NCI-H2107 treated with DMSO at 0.1 percent for 48 hours (cell line): Measurements from ENCODE around the gene CRYGN.

Experiments used
- DNase-seq: peaks from one replicate; lab custom pipeline; 2025; ENCODE audit not compliant: unreplicated experiment; lab: John Stamatoyannopoulos, UW

CRYGN gene

DNA sequence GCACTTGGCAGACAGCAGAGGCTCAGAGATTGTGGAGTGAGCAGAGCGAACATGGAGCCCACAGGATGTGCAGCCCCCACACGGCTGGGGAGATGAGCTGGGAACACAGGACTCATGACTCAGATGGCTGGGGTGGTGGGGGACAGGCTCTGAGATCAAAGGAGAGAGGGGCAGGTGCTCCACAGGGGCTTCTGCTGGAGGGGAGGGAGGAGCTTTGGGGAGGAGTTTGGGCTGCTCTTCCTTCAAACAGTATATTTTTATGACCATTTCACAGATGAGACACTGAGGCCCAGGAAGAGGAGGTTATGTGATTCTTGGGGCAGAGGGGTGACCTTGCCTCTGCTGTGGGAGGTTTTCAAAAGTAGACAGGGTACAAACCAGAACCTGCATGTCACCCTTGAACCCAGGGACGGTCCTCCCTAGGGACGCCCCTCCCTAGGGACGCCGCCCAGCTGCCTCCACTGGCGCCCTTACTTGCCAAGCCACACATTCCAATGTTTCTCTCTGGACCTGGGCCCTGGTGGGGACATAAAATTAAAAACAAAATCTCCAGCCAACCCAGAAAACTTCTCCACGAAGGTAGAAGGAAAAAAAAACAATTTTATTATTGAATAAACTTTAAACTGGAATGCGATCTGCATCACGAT, 981 bp upstream of the CRYGN start:
- no peak for DNase-seq

DNA sequence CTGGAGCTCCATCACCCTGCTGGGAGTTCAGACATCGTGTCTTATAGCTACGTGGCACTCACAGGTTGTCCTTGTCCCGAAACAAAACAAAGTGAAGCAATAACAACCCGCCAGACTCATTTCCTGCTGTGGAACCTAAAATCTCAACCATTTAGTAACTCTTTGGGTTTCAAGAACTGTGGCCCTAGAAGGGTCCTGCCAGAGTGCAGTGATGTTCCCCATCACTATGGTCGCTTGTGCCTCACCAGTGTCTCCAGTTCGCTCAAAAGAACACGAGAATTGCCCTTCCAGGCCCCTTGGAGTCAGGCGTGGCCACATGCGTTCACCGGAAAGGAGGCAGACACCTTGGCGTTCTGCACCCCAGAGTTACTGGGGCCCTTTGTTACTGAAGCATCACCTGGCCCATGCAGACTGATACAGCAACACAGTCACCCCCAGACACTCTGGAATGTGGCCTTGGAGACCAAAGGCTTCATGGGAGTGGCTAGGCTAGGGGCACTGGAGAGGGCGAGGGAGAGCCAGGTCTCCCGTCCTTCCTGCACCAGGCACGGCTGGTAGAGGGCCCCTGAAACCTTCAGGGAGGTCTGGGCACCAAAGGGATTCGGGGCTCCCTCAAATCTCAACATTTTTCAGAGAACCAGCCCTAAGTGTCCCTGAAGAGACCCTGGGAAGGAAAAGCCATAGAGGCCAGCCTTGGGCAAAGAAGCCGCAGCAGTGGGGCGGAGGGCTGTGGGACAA, 908 bp downstream of the CRYGN start:
- no peak for DNase-seq

DNA sequence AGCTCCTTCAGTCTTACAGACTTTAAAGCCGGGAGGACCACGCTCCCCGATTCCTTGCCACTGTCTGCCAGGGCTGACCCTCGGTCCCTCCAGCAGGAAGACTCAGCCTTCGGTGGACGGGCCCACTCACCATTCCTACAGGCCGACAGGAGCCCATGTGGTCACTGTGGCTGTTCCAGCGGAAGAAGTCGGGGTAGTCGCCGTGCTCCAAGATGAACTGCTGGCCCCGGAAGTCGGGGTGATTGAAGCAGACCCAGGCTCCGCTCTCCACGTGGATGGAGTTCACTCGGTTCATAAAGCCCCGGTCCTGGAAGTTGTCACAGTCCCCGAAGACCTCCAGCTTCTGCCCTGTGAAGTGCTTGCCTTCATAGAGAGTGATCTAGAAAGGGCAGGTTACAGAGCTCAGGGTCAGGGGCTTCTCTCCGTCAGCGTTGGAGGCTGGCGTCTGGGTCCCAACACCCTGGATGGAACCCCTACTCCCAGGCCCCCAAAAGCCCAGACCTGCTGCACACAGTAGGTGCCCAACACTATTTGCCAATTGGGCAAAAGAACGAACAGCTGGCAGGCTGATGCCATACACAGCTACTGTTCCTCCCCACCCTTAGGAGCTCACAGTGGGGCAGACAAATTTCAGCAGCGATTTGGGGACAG, 1.9 kb downstream of the CRYGN start:
- no peak for DNase-seq

DNA sequence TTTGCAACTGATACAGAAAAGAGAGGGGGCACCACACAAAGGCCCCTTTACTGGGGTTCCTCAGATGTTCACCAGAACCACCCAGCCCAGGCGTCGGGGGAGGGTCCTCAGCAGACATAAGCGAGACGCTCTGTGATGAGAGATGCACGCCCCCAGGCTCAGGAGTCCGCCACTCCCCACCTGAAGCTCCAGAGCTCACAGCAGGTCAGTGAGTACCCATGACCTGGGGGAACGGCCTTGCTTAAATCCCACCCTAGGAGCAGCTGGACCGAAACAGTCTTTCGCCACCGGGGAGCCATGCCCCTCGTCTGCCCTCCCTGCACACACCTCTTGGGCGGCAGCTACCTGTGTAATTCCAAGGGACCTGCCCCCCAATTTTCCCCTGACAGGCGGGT, 2.8 kb downstream of the CRYGN start:
- DNase-seq = no peak

DNA sequence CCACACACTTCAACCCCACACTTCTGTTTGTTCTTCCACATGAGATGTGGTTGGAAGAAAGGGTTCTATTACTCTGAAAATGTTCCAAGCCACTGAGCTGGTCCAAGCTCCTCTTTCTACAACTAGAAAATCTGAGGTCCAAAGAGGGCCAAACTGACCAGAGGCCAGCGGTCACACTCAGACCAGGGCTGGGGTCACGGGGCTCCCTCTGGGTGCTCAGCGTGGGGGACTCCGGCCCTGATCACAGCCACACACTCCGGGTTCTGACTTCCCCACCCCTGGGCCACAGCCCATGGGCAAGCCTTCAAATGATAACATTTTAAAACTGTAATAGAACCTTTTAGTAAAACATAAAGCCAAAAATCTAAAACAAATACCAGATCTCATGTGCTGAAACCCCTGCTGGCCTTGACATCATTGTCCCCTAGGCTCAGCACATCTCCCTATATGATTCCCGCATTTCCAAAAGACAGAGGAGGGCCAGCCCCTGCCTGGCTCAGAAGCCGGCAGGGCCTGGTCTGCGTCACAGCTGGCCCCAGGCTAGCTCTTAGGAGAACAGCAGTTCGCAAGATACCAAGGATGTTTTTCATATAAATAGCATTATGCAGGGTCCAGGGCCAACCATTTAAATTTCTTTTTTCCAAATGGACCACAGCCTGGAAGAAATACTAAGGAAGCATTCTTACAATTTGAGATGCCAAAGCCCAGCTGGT, 3.3 kb downstream of the CRYGN start:
- no peak for DNase-seq

DNA sequence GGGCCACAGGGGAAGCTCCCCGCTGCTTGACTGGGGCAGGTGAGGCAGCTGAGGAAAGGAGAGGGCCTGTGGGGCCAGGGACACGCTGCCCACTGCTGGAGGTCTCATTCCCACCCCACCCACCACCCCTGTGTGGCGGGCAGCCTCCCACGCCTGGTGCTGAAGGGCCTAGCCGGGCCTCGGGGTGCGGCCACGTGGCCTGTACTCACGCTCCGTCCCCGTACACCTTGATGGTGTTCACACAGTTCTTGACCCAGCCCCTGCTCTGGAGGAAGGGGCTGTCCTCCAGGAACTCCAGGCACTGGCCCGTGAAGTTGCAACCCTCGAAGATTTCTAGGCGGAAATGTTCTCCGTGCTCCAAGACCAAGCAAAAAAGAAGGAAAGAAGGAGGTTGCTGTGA, 4.0 kb downstream of the CRYGN start:
- DNase-seq = no peak

DNA sequence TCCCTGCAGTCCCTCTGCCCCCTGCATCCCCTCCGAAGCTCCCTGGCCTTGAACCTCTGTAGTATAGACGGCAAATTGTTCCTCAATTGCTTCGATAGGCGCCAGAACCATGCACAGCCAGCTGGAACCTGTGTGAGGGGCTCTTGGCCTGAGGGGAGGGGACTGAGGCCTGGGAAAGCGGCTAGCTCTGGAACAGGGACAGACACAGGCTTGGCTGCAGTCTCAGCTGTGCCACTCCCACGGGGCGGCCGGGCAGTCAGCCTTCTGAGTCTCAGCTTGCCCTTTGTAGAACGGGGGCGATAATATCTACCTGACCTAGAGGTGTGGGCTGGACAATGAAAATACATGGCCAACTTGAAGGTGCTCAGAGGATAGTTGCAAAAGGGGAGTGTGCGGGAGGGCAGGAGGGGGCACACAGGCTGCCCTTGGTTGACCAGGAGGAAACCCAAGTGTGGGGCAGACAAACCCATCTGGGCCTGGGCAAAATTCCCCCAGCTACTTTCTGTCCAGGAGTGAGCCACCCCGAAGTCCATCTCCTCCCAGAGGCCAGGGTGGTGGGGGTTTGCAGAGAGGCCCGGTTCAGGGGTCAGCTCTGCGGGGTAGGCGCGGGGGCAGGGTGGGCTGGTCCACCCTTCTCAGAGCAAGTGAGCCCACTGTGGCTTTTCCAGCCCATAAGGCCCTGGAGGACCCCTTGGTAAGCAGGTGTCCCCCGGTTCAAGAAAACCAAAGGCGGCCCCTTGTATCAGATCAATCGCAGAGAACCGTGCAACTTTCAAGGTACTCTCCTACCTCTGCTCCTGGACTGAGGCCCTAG, 4.6 kb downstream of the CRYGN start:
- no peak for DNase-seq

DNA sequence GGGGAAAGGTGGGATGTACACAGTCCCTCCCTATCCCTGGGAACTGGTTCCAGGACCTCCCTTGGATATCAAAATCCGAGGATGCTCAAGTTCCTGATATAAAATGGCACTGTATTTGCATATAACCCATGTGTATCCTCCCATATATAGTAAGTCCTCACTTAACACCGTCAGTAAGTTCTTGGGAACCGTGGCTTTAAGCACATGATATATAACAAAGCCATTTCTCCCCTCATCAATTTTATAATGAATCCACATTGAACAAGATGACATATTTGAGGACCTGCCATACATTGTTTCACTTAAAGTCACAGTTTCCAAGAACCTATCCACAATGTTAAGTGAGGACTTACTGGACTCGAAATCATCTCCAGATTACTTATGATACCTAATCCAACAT, 5.4 kb downstream of the CRYGN start:
- DNase-seq = no peak

DNA sequence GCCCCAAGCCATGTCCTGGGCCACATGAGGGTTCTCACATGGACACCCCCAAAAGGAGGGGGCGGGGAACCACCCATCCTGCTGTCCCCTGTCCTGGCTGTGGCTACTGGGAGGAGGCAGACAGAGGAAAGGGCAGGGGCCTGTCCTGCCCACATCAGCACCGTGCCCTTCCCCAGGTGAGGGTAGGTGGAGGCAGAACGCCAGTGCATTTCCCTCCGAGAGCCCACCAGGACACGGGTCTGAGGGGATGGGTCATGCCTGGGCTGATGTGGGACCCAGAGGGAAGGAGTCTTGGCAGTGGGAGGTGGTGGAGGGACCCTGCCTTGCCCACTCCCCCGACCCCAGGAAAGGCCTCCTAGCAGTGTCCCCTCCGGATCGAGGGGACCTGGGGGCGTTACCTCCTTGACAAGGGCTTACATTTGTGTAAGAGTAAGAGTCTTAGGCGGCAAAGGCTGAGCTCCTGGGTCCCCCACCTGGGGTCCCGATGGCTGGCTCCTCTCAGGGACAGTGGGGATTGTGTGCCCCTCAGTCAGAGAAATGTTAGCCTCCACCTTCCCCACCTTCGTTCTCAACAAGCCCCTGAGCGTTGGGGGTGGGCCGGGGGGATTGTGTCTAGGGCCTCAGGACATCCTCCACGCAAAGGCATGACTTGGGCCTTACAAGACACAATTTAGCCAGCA, 6.1 kb downstream of the CRYGN start:
- no peak for DNase-seq

DNA sequence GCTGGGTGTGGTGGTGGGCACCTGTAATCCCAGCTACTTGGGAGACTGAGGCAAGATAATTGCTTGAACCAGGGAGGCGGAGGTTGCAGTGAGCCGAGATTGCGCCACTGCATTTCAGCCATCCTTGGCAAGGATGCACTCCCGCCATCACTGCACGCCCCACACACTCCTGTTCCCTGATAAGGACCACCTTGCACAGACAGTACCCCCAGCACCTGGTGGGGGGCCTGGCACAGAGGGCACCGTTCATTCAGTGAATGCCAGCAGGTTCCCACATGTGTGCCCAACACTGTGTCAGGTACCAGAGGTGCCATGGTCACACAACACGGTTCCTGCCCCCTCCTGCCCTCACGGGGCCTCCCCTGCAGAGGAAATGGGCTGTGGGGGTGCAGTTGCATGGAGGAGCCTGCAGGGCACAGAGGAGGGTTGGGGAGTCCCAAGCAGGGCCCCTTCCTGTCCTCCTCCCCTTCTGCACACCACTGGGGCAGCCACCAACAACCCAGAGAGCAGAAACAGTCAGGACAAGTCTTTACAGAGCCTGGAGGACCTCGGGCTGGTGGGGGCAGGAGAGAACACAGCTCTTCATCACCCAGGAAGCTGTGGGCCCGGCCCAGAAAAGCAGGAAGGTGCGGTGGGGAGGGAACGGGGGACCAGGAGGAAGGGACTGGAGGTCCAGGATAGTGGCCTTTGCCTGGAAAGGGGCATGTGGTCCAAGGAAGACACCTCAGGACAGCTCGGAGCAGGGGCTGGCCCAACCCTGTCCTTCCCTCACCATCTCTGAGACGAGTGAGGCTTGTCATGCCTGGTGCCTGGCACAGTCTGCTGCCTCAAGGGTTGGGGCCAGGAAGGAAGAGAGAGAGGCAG, 7.1 kb downstream of the CRYGN start:
- no peak for DNase-seq

DNA sequence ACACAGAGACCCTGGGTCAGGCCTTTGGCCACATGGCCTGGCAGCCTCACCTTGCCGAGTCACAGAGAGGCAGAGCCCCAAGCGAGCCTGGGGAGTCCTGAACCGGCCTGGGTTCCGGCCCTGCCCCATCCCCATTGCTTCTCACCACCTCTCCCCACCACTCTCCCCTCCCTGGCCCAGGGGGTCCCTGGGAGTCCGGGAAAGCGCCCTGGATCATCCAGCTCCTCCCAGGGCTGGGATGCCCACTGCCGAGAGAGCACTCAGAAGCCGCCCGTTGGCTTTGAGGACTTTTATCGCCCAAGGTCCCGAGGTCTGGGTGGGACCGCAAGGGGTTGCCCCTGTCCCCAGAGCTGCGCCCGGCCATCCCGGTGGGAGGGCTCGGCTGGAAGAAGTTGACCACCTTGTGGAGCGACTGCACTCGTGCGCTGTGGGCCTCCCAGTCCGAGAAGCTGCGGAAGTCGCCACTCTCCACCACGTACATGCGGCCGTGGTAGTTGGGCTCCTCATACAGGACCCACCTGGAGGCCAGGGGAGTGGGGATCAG, 8.1 kb downstream of the CRYGN start:
- DNase-seq = no peak

DNA sequence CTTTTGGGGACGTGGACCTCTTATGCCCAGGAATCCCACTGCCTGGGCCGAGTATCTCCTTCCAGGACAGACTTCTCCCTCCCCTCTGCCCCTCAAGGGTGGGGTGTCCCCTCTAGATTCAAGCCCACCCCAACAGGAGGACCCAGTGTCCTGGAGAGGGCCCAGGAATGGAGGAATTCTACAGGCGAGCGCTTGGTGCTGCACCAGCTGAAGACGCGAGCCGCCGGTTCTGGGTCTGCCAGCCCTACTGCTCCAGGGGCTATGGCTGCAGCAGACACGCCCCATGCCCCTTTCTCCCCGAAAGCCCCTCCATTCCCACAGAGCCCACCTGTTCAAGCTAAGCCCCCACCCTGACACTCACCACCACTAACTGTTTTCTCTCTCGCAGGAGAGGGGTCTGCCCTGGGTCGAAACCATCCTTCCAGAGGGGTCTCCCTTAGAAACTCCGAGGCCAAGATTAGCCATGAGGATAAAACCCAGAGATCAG, 8.6 kb downstream of the CRYGN start:
- DNase-seq = no peak

DNA sequence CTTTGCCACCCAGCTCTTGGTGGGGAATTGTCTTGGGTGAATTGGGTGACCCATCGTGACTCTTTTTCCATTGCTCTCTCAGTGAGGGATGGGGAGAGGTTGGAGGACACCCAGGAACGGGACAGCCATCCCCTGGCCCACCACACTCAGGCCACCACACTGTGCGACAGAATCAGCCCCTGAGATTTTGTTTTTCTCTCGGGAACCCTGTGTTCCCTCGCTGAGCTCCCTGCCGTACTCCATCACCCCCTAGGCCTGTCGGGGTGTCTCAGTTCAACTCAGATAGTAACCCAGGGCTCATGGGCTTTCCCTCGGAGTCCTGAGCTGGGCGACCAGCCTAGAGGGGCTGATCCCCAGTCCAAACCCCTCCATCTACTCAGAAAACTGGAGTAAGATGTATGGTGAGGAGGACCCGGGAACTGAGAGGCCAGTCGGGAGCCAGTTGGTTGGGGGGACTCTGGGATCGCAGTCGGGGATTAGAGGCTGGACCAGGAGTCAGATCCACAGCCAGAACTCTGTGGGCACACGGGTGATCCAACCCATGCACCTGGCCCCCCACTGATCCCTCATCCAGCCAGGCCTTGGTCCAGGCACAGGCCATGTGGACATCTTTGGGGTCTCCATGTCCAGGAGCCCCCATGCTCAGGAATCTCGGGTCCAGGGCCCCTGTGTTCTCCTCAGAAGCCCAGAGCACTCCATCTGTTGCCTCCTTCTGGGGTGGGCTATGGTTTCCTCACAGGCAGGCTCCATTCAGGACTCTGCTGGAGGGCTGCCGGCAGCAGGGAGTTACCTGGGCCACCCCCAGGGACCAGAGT, 9.3 kb downstream of the CRYGN start:
- DNase-seq = no peak

DNA sequence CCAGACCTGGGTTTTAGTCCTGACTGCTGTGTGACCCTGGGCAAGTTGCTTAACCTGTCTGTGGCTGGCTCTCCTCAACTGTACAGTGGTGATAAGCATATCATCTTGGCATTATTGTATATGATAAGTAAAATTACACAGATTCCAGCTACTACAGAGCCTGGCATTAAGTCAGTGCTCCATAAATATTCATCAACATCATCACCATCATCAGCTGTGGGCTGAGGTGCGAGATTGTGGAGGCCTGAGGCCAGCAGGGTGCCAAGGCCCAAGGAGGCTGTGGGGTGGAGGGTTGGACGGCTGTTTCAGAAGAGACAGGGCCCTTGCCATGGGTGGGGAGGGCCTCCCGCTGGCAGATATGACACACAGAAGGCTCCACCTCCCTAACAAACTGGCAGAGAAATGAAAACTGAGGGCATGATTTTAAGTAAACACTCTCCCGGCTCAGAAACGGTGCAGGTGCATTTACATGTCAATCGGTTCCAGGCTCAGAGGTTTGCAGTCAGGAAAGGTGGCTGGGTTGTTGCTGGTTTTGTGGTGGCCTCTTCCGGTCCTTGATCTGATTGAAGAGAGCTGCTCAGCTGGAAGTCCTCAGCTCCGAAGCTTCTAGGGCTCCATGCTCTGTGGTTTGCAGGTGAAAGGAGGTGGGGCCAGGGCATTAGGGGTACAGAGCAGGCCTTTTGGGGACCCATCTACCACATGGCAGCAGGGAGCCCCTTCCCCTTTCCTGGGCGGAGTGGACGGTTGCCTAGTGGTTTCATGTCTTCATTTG, 10.2 kb downstream of the CRYGN start:
- DNase-seq = peak; percentile 97

DNA sequence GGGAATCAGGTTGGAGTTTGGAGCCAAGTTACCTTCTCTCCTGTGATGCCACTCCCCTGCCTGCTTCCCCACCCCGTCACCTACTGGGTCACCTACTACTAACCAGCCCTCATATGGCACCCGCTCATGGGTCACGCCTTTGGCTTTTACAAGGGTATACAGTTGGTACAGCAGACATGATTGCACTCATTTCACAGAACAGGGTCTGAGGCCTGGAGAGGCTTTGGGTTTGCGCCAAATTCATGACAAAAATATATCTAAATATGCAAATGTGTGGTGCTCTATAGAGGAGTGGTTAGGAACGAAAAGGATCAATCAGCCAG, 10.7 kb downstream of the CRYGN start:
- no peak for DNase-seq

DNA sequence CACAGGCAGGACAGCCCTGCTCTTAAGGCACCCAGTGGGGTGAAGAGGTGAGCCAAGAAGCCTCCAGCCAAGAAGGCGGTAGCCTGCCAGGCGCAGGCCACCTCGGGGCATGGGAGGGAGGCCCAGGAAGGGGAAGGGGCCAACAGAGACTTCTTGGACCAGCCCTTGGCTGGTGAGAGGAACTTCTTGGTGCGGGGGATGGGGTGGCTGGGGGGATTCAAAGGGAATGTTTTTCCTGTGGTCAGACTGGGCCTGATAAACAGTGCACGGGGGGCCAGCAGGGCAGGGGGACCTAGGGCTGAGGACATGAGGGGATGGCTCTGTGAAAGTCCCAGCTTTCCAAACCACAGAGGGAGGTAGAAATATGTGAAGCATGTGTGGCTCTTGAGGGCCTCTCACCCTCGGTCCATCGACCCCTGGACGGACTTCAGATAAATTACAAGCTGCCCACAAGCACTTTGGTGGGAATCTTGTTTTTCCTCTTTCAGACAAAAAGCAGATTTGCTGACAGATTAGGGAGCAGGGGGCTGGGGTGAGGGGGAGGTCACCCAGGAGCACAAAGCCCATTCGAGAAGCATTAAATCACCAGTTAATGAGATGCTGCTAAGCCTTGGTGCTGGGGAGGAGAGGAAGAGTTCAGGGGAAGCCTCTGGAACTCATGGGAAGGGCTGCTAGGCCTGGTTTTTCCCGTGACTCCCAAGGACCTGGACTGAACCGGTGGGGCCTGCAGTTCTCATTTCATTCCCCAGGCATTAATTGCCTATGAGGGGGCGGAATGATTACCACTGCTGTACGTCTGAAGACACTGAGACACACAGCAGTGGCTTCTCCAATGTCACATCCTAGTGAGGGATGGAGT, 11.3 kb downstream of the CRYGN start:
- no peak for DNase-seq
